ENCODE measurements around the gene DNAJB12. TPM values are rescaled to one million over a fixed set of nuclear protein-coding genes. Genes with fewer than 3 reads are reported as not detected.

DNAJB12 gene
- total and polyA plus RNA-seq, 8 donors: 14.6 to 22.0 (median 18.8) TPM

DNA sequence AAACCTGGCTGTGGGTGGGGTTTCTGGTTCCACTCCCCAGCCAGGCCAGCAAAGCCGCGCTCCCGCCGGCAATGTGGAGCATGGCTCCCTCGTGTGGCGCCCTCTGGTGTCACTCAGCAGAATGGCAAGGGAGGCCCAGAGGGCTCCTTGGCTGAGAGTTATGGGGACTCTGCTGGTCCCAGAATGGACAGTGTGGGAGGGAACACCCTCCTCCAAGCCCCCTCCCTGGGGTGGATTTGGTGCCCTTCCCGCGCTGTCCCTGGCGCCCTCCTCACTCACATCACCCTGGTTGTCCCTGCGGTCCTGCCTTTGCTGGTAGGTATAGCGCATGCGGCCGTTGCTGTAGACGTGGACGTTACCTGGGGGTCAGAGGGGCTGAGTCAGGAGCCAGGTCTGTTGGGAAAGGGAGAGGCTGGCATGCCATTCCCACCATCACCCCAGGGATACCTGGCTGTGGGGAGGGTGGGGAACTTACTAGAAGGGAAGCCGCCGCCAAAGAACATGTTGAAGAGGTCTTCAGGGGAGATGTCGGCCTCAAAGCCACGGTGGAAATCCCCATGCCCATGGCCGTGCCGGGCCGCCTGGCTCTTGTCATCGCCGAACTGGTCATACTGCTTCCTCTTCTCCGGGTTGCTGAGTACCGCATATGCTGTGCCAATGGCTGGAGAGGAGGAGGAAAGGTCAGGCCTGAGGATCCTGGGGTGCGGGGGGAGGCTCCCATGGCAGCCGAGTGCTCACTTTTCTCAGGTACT lies 14.0 kb downstream of the DNAJB12 start:
- peaks cover 0 to 32% (median 3%) of the 10 kb centered on the region in 3 donors for H3K36me3 ChIP-seq
- FAIRE-seq: no peak
- 58 to 62% methylated on average over 27 to 28 of the region's 28 CpGs for WGBS, 2 donors

GRCh38 chr10:72338180-72338579 lies 16.5 kb downstream of the DNAJB12 start:
- Histone ChIP-seq H3K36me3 (peaks cover 0 to 22% (median 3%) of the 10 kb centered on the region in 3 donors), H3K4me1 (peaks cover 34 to 41% (median 39%) of the 10 kb centered on the region in 3 donors), H3K27me3 (no peaks in the 10 kb centered on the region), H3K4me3 (no peak overlapping the region), H3K9me3 (no peaks in the 10 kb centered on the region), H3K27ac (peak overlapping the region in 2 of 4 donors; percentile 15 to 50)
- ATAC-seq (no peak), DNase-seq (peak in 1 of 6 donors; percentile 46), FAIRE-seq (no peak)
- 75 to 76% methylated on average over 7 of the region's 7 CpGs for WGBS, 2 donors
- intact Hi-C loops (cut with DNase I): loop anchor here in 1 of 3 donors (5.0 to 10.0 kb wide), 3 partner anchors 61 to 211 kb away; no protein-coding TSS in a partner anchor
- TF ChIP-seq CTCF (IDR thresholded peaks at IDR 0.05): no peak

More for the DNA sequence above, 14.0 kb downstream of the DNAJB12 start:
- Histone ChIP-seq H3K27ac (peak overlapping the region in 2 of 4 donors; percentile 4 to 15), H3K27me3 (no peaks in the 10 kb centered on the region), H3K4me1 (peaks cover 14 to 16% (median 15%) of the 10 kb centered on the region in 3 donors), H3K4me3 (no peak overlapping the region), H3K9me3 (no peaks in the 10 kb centered on the region)
- ATAC-seq (peak in 3 of 4 donors; percentile 23 to 40 (median 38)), DNase-seq (peak in 5 of 6 donors; percentile 49 to 89 (median 79))
- TF ChIP-seq CTCF (IDR thresholded peaks at IDR 0.05): peak; percentile 92 to 96 (median 94)
- intact Hi-C loops (cut with DNase I): loop anchor here in 1 of 3 donors (10.0 kb wide), 2 partner anchors 286 to 436 kb away; no protein-coding TSS in a partner anchor

- Histone ChIP-seq H3K27me3 (no peaks in the 10 kb centered on the region), H3K27ac (peak overlapping the region in 2 of 4 donors; percentile 50 to 90), H3K9me3 (no peaks in the 10 kb centered on the region), H3K36me3 (peaks cover 0 to 18% (median 2%) of the 10 kb centered on the region in 3 donors), H3K4me1 (peaks cover 37 to 45% (median 43%) of the 10 kb centered on the region in 3 donors), H3K4me3 (no peak overlapping the region)
- 75 to 83% methylated on average over 9 of the region's 9 CpGs for WGBS, 2 donors
- no peak for FAIRE-seq
- no peak for TF ChIP-seq CTCF (IDR thresholded peaks at IDR 0.05)
- DNase-seq: no peak
- intact Hi-C loops (cut with DNase I): loop anchor here in 1 of 3 donors (5.0 to 10.0 kb wide), 3 partner anchors 60 to 210 kb away; no protein-coding TSS in a partner anchor
- no peak for ATAC-seq
Measured at GRCh38 chr10:72337722-72338121, 17.0 kb downstream of the DNAJB12 start.

DNA sequence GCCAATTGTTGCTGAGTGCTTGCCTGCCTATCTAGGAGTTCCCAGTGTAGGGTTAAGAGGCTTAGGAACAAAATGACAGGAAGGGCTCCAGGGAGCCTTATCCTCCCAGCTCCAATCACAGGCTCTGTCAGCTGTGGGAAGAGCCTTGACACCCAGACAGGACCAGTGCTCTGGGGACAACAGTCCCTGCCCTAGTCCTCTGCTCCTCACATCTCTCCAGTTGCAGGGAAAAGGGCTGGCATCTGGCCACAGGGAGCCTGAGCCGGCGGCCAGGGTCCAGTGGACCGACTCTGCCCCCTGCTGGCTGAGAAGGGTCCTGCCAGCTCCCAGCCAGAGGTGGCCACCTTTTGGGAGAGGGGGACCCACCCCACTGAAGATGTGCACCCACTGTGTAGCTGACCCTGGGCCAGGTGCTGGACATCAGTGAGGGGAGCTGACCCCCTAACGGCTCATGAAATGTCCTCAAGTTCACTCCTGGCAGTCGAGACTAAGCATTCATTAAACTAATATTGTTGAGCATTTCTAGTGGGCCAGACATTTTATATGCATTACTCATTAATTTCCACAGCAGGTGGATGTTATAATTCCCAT lies 17.6 kb downstream of the DNAJB12 start:
- 24 to 27% methylated on average over 5 of the region's 5 CpGs for WGBS, 2 donors

More for the DNA sequence above, 17.6 kb downstream of the DNAJB12 start:
- intact Hi-C loops (cut with DNase I): loop anchor here in 1 of 3 donors (5.0 to 10.0 kb wide), 3 partner anchors 60 to 210 kb away; no protein-coding TSS in a partner anchor
- DNase-seq (peak; percentile 79 to 95 (median 93)), FAIRE-seq (no peak), ATAC-seq (peak; percentile 55 to 64 (median 62))
- H3K4me1 ChIP-seq: peaks cover 43 to 51% (median 49%) of the 10 kb centered on the region in 3 donors
- H3K36me3 ChIP-seq: peaks cover 0 to 17% (median 0%) of the 10 kb centered on the region in 3 donors
- no peaks in the 10 kb centered on the region for H3K27me3 ChIP-seq
- H3K4me3 ChIP-seq: no peak overlapping the region
- H3K9me3 ChIP-seq: no peaks in the 10 kb centered on the region
- peak overlapping the region; percentile 78 to 97 (median 89) for H3K27ac ChIP-seq
- peak; percentile 93 to 98 (median 96) for TF ChIP-seq CTCF (IDR thresholded peaks at IDR 0.05)

Data from pancreas (tissue), 10 donors.